Heart right ventricle (tissue), 16 donors: Measurements from ENCODE around the gene CLC. TPM values are rescaled to one million over a fixed set of nuclear protein-coding genes. Genes with fewer than 3 reads are reported as not detected.

Experiments used
- ATAC-seq, 8 donors: fragments of 200-7000 bp; cut with Tn5 transposase; one replicate each; pipeline ENCODE4 v1.9.1; 2020; ENCODE audit warnings: mild to moderate bottlenecking in 8 of 8, moderate library complexity in 8 of 8, moderate number of reproducible peaks in 1 of 8
- DNase-seq, 2 donors: peaks; one replicate each; pipeline ENCODE4 v3.0.0-alpha.2; 2020
- H3K27ac ChIP-seq, 10 donors: fragments of 200-600 bp; sonication (generic) in 2 of 10; one replicate each; pipeline versions ENCODE4 v1.5.0 to v1.8.0; 2020 to 2022; ENCODE audit warnings: mild to moderate bottlenecking in 3 of 10
- H3K27me3 ChIP-seq, 7 donors: fragments of 200-600 bp; one replicate each; pipeline ENCODE4 v1.8.0; 2021 to 2022; ENCODE audit warnings: mild to moderate bottlenecking in 2 of 7
- H3K36me3 ChIP-seq, 9 donors: fragments of 200-600 bp; sonication (generic) in 1 of 9; one replicate each; pipeline versions ENCODE4 v1.5.0 to v1.8.0; 2020 to 2022; ENCODE audit warnings: mild to moderate bottlenecking in 2 of 9
- H3K4me1 ChIP-seq, 9 donors: fragments of 200-600 bp; sonication (generic) in 1 of 9; one replicate each; pipeline versions ENCODE4 v1.5.0 to v1.8.0; 2020 to 2022; ENCODE audit warnings: mild to moderate bottlenecking in 4 of 9
- H3K4me3 ChIP-seq, 10 donors: fragments of 200-600 bp; sonication (generic) in 2 of 10; one replicate each; pipeline versions ENCODE4 v1.5.0 to v1.8.0; 2020 to 2022; ENCODE audit warnings: mild to moderate bottlenecking in 7 of 10, moderate library complexity in 2 of 10
- H3K9me3 ChIP-seq, 11 donors: fragments of 200-600 bp in 10 of 11; sonication (generic) in 2 of 11; one replicate each; pipeline versions ENCODE4 v1.5.0 to v1.8.0; 2013 to 2022; ENCODE audit warnings: mild to moderate bottlenecking in 2 of 11, control low read depth in 1 of 11, moderate library complexity in 1 of 11
- WGBS, 2 donors: extraction: QIAGEN DNeasy Blood & Tissue Kit; methylation state at CpG; one replicate each; pipeline ENCODE4 v1.1.7; 2013; ENCODE audit warnings: inconsistent platforms in 1 of 2; 5-methylcytosine and 5-hydroxymethylcytosine counted together
- intact Hi-C, 10 donors: fragments of 100-400 bp; cut with DNase I; formaldehyde crosslinking; loops; one replicate each; pipeline versions ENCODE4 v1.11.1 to v1.14.2; 2022
- polyA plus RNA-seq, 2 donors: library from polyadenylated mRNA; stranded (reverse); fragments of 200-250 nt; gene quantifications; one replicate each; pipeline ENCODE4 v1.2.3, GENCODE V29; 2013
- total RNA-seq, 10 donors: library from RNA; stranded (reverse); fragmentation: NEBNext Ultra II Directional in 3 of 10; extraction: Animal tissue kit (Norgen Biotek cat#: 25700) in 3 of 10; gene quantifications; one replicate each; pipeline versions ENCODE4 v1.2.1 to v1.2.4, GENCODE V29; 2021 to 2023
- TF ChIP-seq, protein P1 (sequence below), 9 donors: fragments of 200-600 bp; sonication (generic) in 2 of 9; IDR thresholded peaks; one replicate each; pipeline versions ENCODE4 v1.5.0 to v1.8.0; 2021 to 2022; ENCODE audit warnings: antibody characterized with exemption in 9 of 9, mild to moderate bottlenecking in 5 of 9, moderate library complexity in 1 of 9
- donor health status: Arrhythmogenic right ventricular cardiomyopathy.
- donor health status: ischemic (EF 13 %, LVEDD 7.1; RV severe dilation, severe dysfunction).
- donor health status: healthy with polysubstance abuse.
- donor health status: DM: no; HTN: yes; CAD: no.
- donor health status: DM: no; HTN: no; CAD: no.
- donor health status: ischemic (EF 25% LVEDD 6.9; RV normal size, moderate dysfunction).
- donor health status: ischemic (EF 25% LVEDD 5.7; RV mildly dilated, moderate dysfunction).
- donor health status: healthy.
- donor health status: DM: yes; HTN: yes; CAD: no.
- donor health status: Ischemic cardiomyopathy.
- donor health status: ischemic (EF 35%, LVEDD 5.7; RV mildly dilated, moderate dysfunction).
- donor health status: nonischemic (EF 11% LVEDD 7.7; RV severe dilation, severe dysfunction).
- donor health status: DM: yes; HTN: yes; CAD: no.
- donor health status: PGD.
- donor health status: ischemic (EF 29% LVEDD 5.4; RV normal size, mild dysfunction).
- donor health status: nonischemic (EF 23%, LVEDD 6.1; RV moderate dilation, normal function).

The CLC gene
- total and polyA plus RNA-seq, 12 donors, result 0.47 to 8.9 TPM; not detected in 10

DNA sequence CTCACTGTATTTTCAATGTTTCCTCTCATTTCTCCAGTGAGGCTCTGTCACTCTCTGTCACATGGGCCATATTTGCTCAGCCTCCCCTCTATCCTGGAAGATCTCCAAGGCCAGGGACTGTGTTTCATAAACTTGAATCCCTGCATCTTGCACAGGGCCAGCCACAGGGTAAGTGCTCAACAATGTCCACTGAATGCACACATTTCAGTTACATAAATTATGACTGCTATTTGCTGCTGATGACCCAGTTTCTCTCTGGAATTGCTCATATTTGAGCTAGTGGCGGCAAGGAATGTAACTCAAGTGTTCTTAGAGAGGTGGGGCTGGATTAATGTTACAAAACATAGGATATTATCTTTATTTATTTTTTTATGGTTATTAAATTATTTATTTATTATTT lies 6.1 kb downstream of the CLC start:
- Histone ChIP-seq H3K4me3 (no peak overlapping the region), H3K27me3 (peaks cover 0 to 24% (median 0%) of the 10 kb centered on the region in 7 donors), H3K4me1 (no peaks in the 10 kb centered on the region), H3K9me3 (no peaks in the 10 kb centered on the region), H3K36me3 (no peaks in the 10 kb centered on the region), H3K27ac (no peak overlapping the region)
- TF ChIP-seq, protein P1, sequence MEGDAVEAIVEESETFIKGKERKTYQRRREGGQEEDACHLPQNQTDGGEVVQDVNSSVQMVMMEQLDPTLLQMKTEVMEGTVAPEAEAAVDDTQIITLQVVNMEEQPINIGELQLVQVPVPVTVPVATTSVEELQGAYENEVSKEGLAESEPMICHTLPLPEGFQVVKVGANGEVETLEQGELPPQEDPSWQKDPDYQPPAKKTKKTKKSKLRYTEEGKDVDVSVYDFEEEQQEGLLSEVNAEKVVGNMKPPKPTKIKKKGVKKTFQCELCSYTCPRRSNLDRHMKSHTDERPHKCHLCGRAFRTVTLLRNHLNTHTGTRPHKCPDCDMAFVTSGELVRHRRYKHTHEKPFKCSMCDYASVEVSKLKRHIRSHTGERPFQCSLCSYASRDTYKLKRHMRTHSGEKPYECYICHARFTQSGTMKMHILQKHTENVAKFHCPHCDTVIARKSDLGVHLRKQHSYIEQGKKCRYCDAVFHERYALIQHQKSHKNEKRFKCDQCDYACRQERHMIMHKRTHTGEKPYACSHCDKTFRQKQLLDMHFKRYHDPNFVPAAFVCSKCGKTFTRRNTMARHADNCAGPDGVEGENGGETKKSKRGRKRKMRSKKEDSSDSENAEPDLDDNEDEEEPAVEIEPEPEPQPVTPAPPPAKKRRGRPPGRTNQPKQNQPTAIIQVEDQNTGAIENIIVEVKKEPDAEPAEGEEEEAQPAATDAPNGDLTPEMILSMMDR (IDR thresholded peaks at IDR 0.05), result no peak
- intact Hi-C loops, result no loop called here
- 90 to 95% methylated on average over 1 of the region's 1 CpG for WGBS, 2 donors
- ATAC-seq, result no peak
- DNase-seq, result no peak

DNA sequence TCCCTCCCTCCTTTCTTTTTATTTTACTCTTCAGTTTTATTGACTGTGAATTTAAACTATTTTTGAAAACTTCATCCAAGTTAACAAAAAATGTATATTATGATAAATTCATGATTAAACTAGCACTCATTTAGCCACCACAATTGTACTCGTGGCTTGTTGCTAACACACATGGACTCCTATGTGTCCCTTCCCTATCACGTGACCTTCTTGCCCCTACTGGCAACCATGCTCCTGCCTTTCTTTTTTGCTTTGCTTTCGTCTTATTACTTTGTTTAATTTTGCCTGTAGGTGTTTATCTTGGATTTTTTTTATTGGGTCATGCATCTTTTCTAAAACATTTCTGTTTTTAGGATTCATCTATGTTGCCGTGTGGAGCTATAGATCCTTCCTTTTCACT lies 8.2 kb downstream of the CLC start:
- Histone ChIP-seq H3K27ac (no peak overlapping the region), H3K27me3 (peaks cover 0 to 25% (median 0%) of the 10 kb centered on the region in 7 donors), H3K4me1 (no peaks in the 10 kb centered on the region), H3K9me3 (no peaks in the 10 kb centered on the region), H3K36me3 (no peaks in the 10 kb centered on the region), H3K4me3 (no peak overlapping the region)
- TF ChIP-seq, protein P1 (IDR thresholded peaks at IDR 0.05), result no peak
- 53 to 55% methylated on average over 4 of the region's 4 CpGs for WGBS, 2 donors
- intact Hi-C loops, result no loop called here
- DNase-seq (no peak), ATAC-seq (no peak)

DNA sequence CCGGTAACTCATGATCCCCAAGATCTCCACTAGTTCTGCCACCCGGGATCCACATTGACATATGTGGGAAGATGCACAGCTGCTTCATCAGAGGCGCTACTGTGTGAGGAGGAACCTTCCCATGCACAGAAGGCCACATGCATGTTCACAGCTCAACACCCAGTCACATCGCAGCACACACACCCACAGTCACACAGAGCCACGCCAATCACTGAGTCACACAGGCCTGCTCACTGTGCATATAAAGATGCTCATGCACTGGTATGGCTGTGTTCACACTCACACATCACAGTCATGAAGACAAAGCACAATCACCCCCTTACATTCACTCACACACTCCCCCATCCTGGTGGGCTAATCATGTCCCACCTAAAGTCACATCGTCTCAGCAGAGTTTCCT lies 9.8 kb downstream of the CLC start:
- DNase-seq (no peak), ATAC-seq (no peak)
- 83 to 89% methylated on average over 6 of the region's 6 CpGs for WGBS, 2 donors
- H3K36me3 ChIP-seq, result no peaks in the 10 kb centered on the region
- TF ChIP-seq, protein P1 (IDR thresholded peaks at IDR 0.05), result no peak
- H3K27ac ChIP-seq, result no peak overlapping the region
- H3K4me3 ChIP-seq, result no peak overlapping the region
- no peaks in the 10 kb centered on the region for H3K9me3 ChIP-seq
- peaks cover 0 to 27% (median 0%) of the 10 kb centered on the region in 7 donors for H3K27me3 ChIP-seq
- H3K4me1 ChIP-seq, result no peaks in the 10 kb centered on the region
- intact Hi-C loops, result no loop called here

DNA sequence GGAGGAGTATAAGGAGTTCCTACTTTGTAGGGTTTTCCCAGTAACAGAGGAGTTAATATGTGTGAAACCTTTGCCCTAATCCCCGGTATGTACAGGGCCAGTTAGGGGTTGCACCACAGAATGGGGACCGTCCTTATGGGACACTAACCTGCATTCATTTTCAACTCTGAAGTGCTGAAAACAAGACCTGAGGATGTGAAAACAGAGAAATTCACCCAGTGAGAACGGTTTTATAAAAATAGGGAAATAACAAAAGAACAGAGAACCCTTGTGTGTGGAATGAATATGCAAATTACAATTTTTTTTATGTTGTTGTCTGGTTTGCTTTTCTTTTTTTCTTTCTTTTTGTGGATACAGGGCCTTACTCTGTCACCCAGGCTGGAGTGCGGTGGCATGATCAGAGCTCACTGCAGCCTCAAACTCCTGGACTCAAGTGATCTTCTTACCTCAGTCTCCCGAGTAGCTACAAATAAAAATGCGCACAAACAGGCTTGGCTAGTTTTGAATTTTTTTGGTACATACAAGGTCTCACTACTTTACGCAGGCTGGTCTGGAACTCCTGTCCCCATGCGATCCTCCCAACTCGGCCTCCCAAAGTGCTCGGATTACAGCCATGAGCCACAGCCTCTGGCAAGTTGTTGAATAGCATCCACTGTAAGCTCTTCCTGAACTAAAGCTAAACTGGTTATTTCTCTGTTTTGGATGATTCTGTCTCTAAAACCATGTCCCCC lies 10.6 kb downstream of the CLC start:
- peaks cover 0 to 27% (median 2%) of the 10 kb centered on the region in 7 donors for H3K27me3 ChIP-seq
- H3K4me1 ChIP-seq, result no peaks in the 10 kb centered on the region
- H3K36me3 ChIP-seq, result no peaks in the 10 kb centered on the region
- H3K9me3 ChIP-seq, result no peaks in the 10 kb centered on the region
- ATAC-seq, result no peak
- intact Hi-C loops, result no loop called here
- TF ChIP-seq, protein P1 (IDR thresholded peaks at IDR 0.05), result no peak
- H3K27ac ChIP-seq, result no peak overlapping the region
- no peak for DNase-seq
- H3K4me3 ChIP-seq, result no peak overlapping the region
- WGBS, 2 donors, result 73 to 77% methylated on average over 10 of the region's 10 CpGs
